Loucy (cell line): ENCODE data around the gene EMX2.

Experiments
- H2AFZ ChIP-seq: fragments of 200-600 bp; sonication (generic); 2 replicates; pipeline ENCODE4 v1.6.0; 2016; ENCODE audit warnings: antibody characterized with exemption, mild to moderate bottlenecking, low read length, moderate library complexity
- H3F3A ChIP-seq: fragments of 200-600 bp; 2 replicates; pipeline ENCODE4 v1.6.0; 2016; ENCODE audit warnings: antibody characterized with exemption, low read depth, mild to moderate bottlenecking
- H3K27me3 ChIP-seq: fragments of 200-600 bp; sonication (generic); 2 replicates; pipeline ENCODE4 v1.6.1; 2014; ENCODE audit warnings: low read length, mild to moderate bottlenecking; ENCODE audit not compliant: insufficient read depth, poor library complexity, severe bottlenecking
- H3K36me3 ChIP-seq: fragments of 200-600 bp; sonication (generic); 2 replicates; pipeline ENCODE4 v1.6.1; 2016; ENCODE audit warnings: low read length; ENCODE audit not compliant: insufficient read depth
- H3K4me1 ChIP-seq: fragments of 200-600 bp; sonication (generic); 2 replicates; pipeline ENCODE4 v1.5.1; 2014; ENCODE audit warnings: low read length, mild to moderate bottlenecking; ENCODE audit not compliant: insufficient read depth, poor library complexity, severe bottlenecking
- H3K4me2 ChIP-seq: fragments of 200-600 bp; sonication (generic); 2 replicates; pipeline ENCODE4 v1.6.0; 2014; ENCODE audit warnings: antibody characterized with exemption, low read length, low read depth, mild to moderate bottlenecking; ENCODE audit not compliant: poor library complexity, severe bottlenecking
- H3K4me3 ChIP-seq: fragments of 200-600 bp; sonication (generic); 2 replicates; pipeline ENCODE4 v1.5.1; 2014; ENCODE audit warnings: low read length, mild to moderate bottlenecking, mixed read lengths; ENCODE audit not compliant: poor library complexity, severe bottlenecking
- H3K79me2 ChIP-seq: fragments of 200-600 bp; sonication (generic); 2 replicates; pipeline ENCODE4 v1.6.1; 2014; ENCODE audit warnings: low read length; ENCODE audit not compliant: insufficient read depth
- H3K9ac ChIP-seq: fragments of 200-600 bp; sonication (generic); 2 replicates; pipeline ENCODE4 v1.6.0; 2014; ENCODE audit warnings: mild to moderate bottlenecking, low read depth, low read length, moderate library complexity; ENCODE audit not compliant: poor library complexity, severe bottlenecking
- H3K9me2 ChIP-seq: fragments of 200-600 bp; sonication (generic); replicated peaks from 2 replicates; pipeline ENCODE4 v1.6.1; 2016; ENCODE audit warnings: low read depth, low read length, mixed read lengths
- H3K9me3 ChIP-seq: fragments of 200-600 bp; sonication (generic); 2 replicates; pipeline ENCODE4 v1.6.1; 2014; ENCODE audit warnings: mild to moderate bottlenecking, antibody characterized with exemption, low read length, low read depth; ENCODE audit not compliant: insufficient read depth
- H4K20me1 ChIP-seq: fragments of 200-600 bp; sonication (generic); 2 replicates; pipeline ENCODE4 v1.6.0; 2014; ENCODE audit warnings: antibody characterized with exemption, low read length, mild to moderate bottlenecking; ENCODE audit not compliant: insufficient read depth, poor library complexity, severe bottlenecking
- CTCF ChIP-seq: fragments of 200-600 bp; sonication (generic); conservative IDR thresholded peaks from 2 replicates; pipeline ENCODE4 v1.5.1; 2014; ENCODE audit warnings: mild to moderate bottlenecking, antibody characterized with exemption, low read length
- EZH2phosphoT487 ChIP-seq: fragments of 200-600 bp; IDR thresholded peaks from 2 replicates; pipeline ENCODE4 v1.6.1; 2018; ENCODE audit warnings: antibody characterized with exemption, mild to moderate bottlenecking, moderate library complexity, borderline replicate concordance

Gene EMX2

GRCh38 chr10:117519286-117519685 is 23.3 kb upstream of the EMX2 start:
- Histone ChIP-seq H3K9me2 (no peaks in the 10 kb centered on the region), H3K4me2 (no peak overlapping the region), H3K4me3 (no peak overlapping the region), H4K20me1 (no peaks in the 10 kb centered on the region), H2AFZ (no peak overlapping the region), H3K4me1 (no peaks in the 10 kb centered on the region), H3K36me3 (no peaks in the 10 kb centered on the region), H3K27me3 (no peaks in the 10 kb centered on the region), H3K9me3 (no peaks in the 10 kb centered on the region), H3K9ac (no peak overlapping the region), H3F3A (no peaks in the 10 kb centered on the region), H3K79me2 (no peaks in the 10 kb centered on the region)
- TF ChIP-seq CTCF (no peak), EZH2phosphoT487 (no peak)

DNA sequence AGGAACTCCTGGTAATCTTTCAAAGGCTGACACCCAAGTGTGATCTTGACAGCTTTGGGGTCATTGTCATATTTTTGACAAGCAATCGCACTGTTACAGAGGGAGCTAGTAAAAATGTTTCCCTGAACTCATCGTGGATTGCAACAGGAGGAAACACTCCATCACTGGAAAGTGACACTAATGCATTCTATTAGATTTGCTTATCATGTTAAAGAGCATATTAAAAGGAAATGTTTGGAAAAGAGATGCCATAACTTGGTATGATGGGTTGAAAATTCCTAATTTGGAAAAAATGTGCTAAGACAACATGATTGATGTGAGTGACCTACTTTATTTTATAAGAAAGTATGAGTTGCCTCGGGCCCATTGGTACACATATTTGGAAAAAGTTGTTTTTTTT is 22.7 kb upstream of the EMX2 start:
- H3F3A ChIP-seq: no peaks in the 10 kb centered on the region
- H3K9me2 ChIP-seq: no peaks in the 10 kb centered on the region
- H3K79me2 ChIP-seq: no peaks in the 10 kb centered on the region
- no peaks in the 10 kb centered on the region for H3K27me3 ChIP-seq
- H3K4me3 ChIP-seq: no peak overlapping the region
- H3K9me3 ChIP-seq: no peaks in the 10 kb centered on the region
- H3K9ac ChIP-seq: no peak overlapping the region
- TF ChIP-seq CTCF (no peak), EZH2phosphoT487 (no peak)
- no peak overlapping the region for H3K4me2 ChIP-seq
- no peaks in the 10 kb centered on the region for H3K36me3 ChIP-seq
- H2AFZ ChIP-seq: no peak overlapping the region
- H4K20me1 ChIP-seq: no peaks in the 10 kb centered on the region
- H3K4me1 ChIP-seq: no peaks in the 10 kb centered on the region

DNA sequence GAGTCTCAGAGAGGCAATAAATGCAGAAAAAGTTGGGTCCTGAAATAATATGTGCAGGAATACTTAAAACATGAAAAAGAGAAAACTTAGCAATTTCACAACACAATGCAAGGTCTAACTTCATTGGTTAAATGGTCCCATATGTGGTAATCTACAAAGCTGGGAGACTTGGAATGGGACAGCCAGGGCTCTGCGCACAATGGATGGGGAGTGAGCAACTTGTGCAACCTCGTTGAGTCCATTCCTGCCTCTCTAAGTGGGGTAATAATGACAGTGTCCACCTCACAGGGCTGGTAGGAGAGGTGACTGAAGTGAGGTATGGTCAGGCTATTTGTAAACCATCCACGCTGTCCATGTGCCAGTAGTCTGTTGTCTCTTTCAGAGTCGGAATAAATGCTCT is 11.8 kb upstream of the EMX2 start:
- no peaks in the 10 kb centered on the region for H3F3A ChIP-seq
- no peaks in the 10 kb centered on the region for H3K9me2 ChIP-seq
- no peak overlapping the region for H3K4me2 ChIP-seq
- H4K20me1 ChIP-seq: no peaks in the 10 kb centered on the region
- no peaks in the 10 kb centered on the region for H3K9me3 ChIP-seq
- H3K9ac ChIP-seq: no peak overlapping the region
- H2AFZ ChIP-seq: no peak overlapping the region
- H3K27me3 ChIP-seq: no peaks in the 10 kb centered on the region
- no peaks in the 10 kb centered on the region for H3K4me1 ChIP-seq
- no peaks in the 10 kb centered on the region for H3K79me2 ChIP-seq
- TF ChIP-seq EZH2phosphoT487 (no peak), CTCF (no peak)
- no peaks in the 10 kb centered on the region for H3K36me3 ChIP-seq
- no peak overlapping the region for H3K4me3 ChIP-seq
